PC-9 (cell line): ENCODE measurements around the gene TGFBI. TPM values are rescaled to one million over a fixed set of nuclear protein-coding genes. Genes with fewer than 3 reads are reported as not detected.

Experiments used
- BruUV-seq: library from RNA; stranded (reverse); fragments of 400-500 nt; replicated peaks from 2 replicates; lab custom pipeline; 2021; lab: Mats Ljungman, UMichigan
- CTCF ChIA-PET: fragments of 300-600 bp; sonication (Branson Sonifier 250); formaldehyde crosslinking; loops from one replicate; lab custom pipeline; 2022; ENCODE audit warnings: antibody characterized with exemption; lab: Charles Lee
- POLR2A ChIA-PET: fragments of 300-600 bp; sonication (Branson Sonifier 250); formaldehyde crosslinking; loops from one replicate; lab custom pipeline; 2022; ENCODE audit warnings: antibody characterized with exemption; ENCODE audit not compliant: unreplicated experiment; lab: Charles Lee
- DNase-seq, 2 experiments: peaks; one replicate each; pipeline versions ENCODE4 v3.0.0 to v3.0.0-alpha.2; 2015 to 2022; ENCODE audit warnings: mixed read lengths in 1 of 2
- H2AFZ ChIP-seq: fragments of 200-600 bp; sonication (generic); 2 replicates; pipeline ENCODE4 v1.8.1; 2017; ENCODE audit warnings: antibody characterized with exemption
- H3F3A ChIP-seq: fragments of 200-600 bp; sonication (generic); 2 replicates; pipeline ENCODE4 v1.8.1; 2017; ENCODE audit warnings: antibody characterized with exemption, mild to moderate bottlenecking, low read depth; ENCODE audit not compliant: insufficient read depth
- H3K27ac ChIP-seq: fragments of 200-600 bp; sonication (generic); 2 replicates; pipeline ENCODE4 v1.6.1; 2016; ENCODE audit warnings: mixed run types
- H3K27me3 ChIP-seq: fragments of 200-600 bp; sonication (generic); 2 replicates; pipeline ENCODE4 v1.6.1; 2016; ENCODE audit warnings: low read depth, mixed run types; ENCODE audit not compliant: insufficient read depth
- H3K36me3 ChIP-seq: fragments of 200-600 bp; sonication (generic); 2 replicates; pipeline ENCODE4 v1.6.1; 2016; ENCODE audit warnings: low read depth, mixed run types
- H3K4me1 ChIP-seq: fragments of 200-600 bp; sonication (generic); replicated peaks from 2 replicates; pipeline ENCODE4 v1.6.1; 2016; ENCODE audit warnings: mixed run types; ENCODE audit not compliant: insufficient read depth
- H3K4me2 ChIP-seq: fragments of 200-600 bp; sonication (generic); 2 replicates; pipeline ENCODE4 v1.6.1; 2017; ENCODE audit warnings: mixed run types
- H3K4me3 ChIP-seq: fragments of 200-600 bp; sonication (generic); 2 replicates; pipeline ENCODE4 v1.6.1; 2016; ENCODE audit warnings: mixed run types
- H3K79me2 ChIP-seq: fragments of 200-600 bp; sonication (generic); 2 replicates; pipeline ENCODE4 v1.6.1; 2017; ENCODE audit warnings: low read depth, mixed run types
- H3K9me2 ChIP-seq: fragments of 200-600 bp; sonication (generic); 2 replicates; pipeline ENCODE4 v1.8.1; 2017; ENCODE audit warnings: mild to moderate bottlenecking; ENCODE audit not compliant: insufficient read depth
- H3K9me3 ChIP-seq: fragments of 200-600 bp; sonication (generic); 2 replicates; pipeline ENCODE4 v1.8.1; 2016; ENCODE audit warnings: low read depth; ENCODE audit not compliant: insufficient read depth
- H4K20me1 ChIP-seq: fragments of 200-600 bp; sonication (generic); 2 replicates; pipeline ENCODE4 v1.8.1; 2017; ENCODE audit not compliant: insufficient read depth
- EZH2 ChIP-seq: fragments of 200-600 bp; sonication (generic); IDR thresholded peaks from 2 replicates; pipeline ENCODE4 v1.8.0; 2017; ENCODE audit warnings: antibody characterized with exemption, low read depth
- intact Hi-C: fragments of 100-400 bp; cut with micrococcal nuclease; formaldehyde crosslinking; loops from one replicate; pipeline ENCODE4 v1.10.0; 2022; ENCODE audit not compliant: unreplicated experiment
- total RNA-seq: library from RNA; stranded (reverse); gene quantifications from 2 replicates; pipeline ENCODE4 v1.2.3, GENCODE V29; 2021
- TF ChIP-seq, protein P1 (sequence below): fragments of 200-600 bp; sonication (generic); conservative IDR thresholded peaks from 2 replicates; pipeline ENCODE4 v1.6.1; 2017; ENCODE audit warnings: mixed run types, antibody characterized with exemption, mild to moderate bottlenecking, moderate library complexity

Gene TGFBI
- total RNA-seq, 1 experiment from 2014 or later, result 437 TPM

DNA sequence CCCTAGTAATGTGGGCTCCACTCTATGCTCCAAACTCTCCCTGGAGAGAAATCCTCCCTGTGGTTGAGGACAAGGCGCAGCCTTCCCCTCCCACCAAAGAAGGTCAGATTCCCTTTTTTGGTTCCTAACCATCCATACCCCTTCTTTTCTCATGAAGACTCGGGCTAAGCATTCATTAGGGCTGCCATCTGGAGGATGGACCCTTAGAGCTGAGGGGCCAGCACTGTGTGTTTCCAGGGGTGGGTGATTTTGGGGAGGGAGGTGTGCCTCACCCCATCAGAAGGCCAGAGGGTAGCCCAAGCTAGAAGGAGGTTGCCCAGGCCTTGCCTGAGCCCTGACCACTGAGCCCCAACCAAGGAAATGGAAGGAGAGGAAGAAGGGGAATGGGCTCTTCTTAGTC is 36.8 kb downstream of the TGFBI start:
- H3K79me2 ChIP-seq, result no peaks in the 10 kb centered on the region
- H3K4me3 ChIP-seq, result no peak overlapping the region
- CTCF ChIA-PET, result no interaction called here
- POLR2A ChIA-PET, result no interaction called here
- DNase-seq, result no peak
- H4K20me1 ChIP-seq, result no peaks in the 10 kb centered on the region
- no TSS peak for BruUV-seq
- no peak overlapping the region for H3K27ac ChIP-seq
- TF ChIP-seq EZH2, result no peak
- TF ChIP-seq, protein P1, sequence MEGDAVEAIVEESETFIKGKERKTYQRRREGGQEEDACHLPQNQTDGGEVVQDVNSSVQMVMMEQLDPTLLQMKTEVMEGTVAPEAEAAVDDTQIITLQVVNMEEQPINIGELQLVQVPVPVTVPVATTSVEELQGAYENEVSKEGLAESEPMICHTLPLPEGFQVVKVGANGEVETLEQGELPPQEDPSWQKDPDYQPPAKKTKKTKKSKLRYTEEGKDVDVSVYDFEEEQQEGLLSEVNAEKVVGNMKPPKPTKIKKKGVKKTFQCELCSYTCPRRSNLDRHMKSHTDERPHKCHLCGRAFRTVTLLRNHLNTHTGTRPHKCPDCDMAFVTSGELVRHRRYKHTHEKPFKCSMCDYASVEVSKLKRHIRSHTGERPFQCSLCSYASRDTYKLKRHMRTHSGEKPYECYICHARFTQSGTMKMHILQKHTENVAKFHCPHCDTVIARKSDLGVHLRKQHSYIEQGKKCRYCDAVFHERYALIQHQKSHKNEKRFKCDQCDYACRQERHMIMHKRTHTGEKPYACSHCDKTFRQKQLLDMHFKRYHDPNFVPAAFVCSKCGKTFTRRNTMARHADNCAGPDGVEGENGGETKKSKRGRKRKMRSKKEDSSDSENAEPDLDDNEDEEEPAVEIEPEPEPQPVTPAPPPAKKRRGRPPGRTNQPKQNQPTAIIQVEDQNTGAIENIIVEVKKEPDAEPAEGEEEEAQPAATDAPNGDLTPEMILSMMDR, result no peak
- no peaks in the 10 kb centered on the region for H3F3A ChIP-seq
- H3K4me2 ChIP-seq, result no peak overlapping the region
- H3K36me3 ChIP-seq, result 0 out of 2 replicates have a peak, but pooled peaks cover 5% of the 10 kb centered on the region
- no peaks in the 10 kb centered on the region for H3K9me2 ChIP-seq
- intact Hi-C loops, result no loop called here
- no peak overlapping the region for H2AFZ ChIP-seq
- H3K9me3 ChIP-seq, result no peaks in the 10 kb centered on the region
- no peaks in the 10 kb centered on the region for H3K27me3 ChIP-seq
- H3K4me1 ChIP-seq, result no peaks in the 10 kb centered on the region

DNA sequence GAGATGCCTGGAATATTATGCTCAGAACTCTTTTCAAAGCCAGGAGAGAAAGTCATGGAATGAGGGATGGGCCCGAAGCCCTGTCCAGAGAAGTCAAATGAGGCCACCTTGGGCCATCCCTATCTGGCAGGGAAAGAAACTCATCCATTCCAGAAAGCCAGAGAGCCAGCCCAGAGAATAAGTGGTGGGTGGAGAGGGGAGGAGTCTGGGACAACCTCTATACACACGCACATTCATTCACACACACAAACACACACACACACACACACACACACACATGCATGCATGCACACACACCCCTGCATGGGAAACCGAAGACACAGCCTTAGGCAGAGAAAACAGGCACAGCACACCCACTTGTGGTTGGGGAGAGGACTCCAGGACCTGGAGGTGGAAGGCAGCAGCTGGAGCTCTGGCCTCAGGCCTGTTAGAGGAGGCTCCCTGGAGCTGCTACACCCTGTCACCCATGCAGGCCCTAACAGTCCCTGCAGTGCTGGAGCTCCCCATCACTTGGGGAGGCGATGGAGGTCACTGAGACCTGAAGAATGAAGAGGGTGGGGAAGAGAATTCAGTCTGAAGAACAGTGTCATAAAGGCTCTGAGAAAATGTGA is 38.0 kb downstream of the TGFBI start:
- no peak overlapping the region for H3K27ac ChIP-seq
- no peak overlapping the region for H3K4me3 ChIP-seq
- H3K4me2 ChIP-seq, result no peak overlapping the region
- 0 out of 2 replicates have a peak, but pooled peaks cover 5% of the 10 kb centered on the region for H3K36me3 ChIP-seq
- no peaks in the 10 kb centered on the region for H3F3A ChIP-seq
- no peaks in the 10 kb centered on the region for H3K4me1 ChIP-seq
- ChIA-PET CTCF (interaction anchor here (0.7 kb wide), 1 partner anchor 90 kb away, joined by 8 read pairs; no protein-coding TSS in a partner anchor), POLR2A (interaction anchor here (0.6 kb wide), 1 partner anchor 13 kb away, joined by 4 read pairs; no protein-coding TSS in a partner anchor)
- no peaks in the 10 kb centered on the region for H3K27me3 ChIP-seq
- no peak for DNase-seq
- 0 out of 2 replicates have a peak, but pooled peaks cover 2% of the 10 kb centered on the region for H3K9me3 ChIP-seq
- intact Hi-C loops, result no loop called here
- no peak overlapping the region for H2AFZ ChIP-seq
- no peaks in the 10 kb centered on the region for H3K9me2 ChIP-seq
- H3K79me2 ChIP-seq, result no peaks in the 10 kb centered on the region
- no peaks in the 10 kb centered on the region for H4K20me1 ChIP-seq
- TF ChIP-seq, protein P1, result no peak
- no peak for TF ChIP-seq EZH2
- BruUV-seq, result no TSS peak

DNA sequence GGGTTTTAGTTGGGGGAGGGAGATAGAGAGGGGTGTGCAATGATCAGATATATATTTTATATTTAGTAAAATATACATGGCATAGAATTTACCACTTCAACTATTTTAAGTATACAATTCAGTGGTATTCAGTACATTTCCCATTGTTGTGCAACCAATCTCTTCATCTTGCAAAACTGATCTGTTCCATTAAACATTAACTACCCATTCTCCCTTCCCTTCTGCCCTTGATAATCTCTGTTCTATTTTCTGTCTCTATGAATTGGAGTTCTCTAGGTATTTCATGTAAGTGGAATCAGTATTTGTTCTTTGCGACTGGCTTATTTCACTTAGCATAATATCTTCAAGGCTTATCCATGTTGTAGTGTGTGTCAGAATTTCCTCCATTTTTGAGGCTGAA is 38.6 kb downstream of the TGFBI start:
- intact Hi-C loops, result no loop called here
- Histone ChIP-seq H3K9me3 (0 out of 2 replicates have a peak, but pooled peaks cover 2% of the 10 kb centered on the region), H3K4me2 (no peak overlapping the region), H3K79me2 (no peaks in the 10 kb centered on the region), H2AFZ (no peak overlapping the region), H3K27me3 (no peaks in the 10 kb centered on the region), H3K4me3 (no peak overlapping the region), H4K20me1 (no peaks in the 10 kb centered on the region), H3F3A (no peaks in the 10 kb centered on the region), H3K36me3 (0 out of 2 replicates have a peak, but pooled peaks cover 5% of the 10 kb centered on the region), H3K9me2 (no peaks in the 10 kb centered on the region), H3K4me1 (no peaks in the 10 kb centered on the region), H3K27ac (no peak overlapping the region)
- TF ChIP-seq EZH2, result no peak
- TF ChIP-seq, protein P1, result no peak
- ChIA-PET CTCF (interaction anchor here (0.7 kb wide), 1 partner anchor 89 kb away, joined by 8 read pairs; no protein-coding TSS in a partner anchor), POLR2A (interaction anchor here (0.6 kb wide), 1 partner anchor 14 kb away, joined by 4 read pairs; no protein-coding TSS in a partner anchor)
- no peak for DNase-seq
- no TSS peak for BruUV-seq
